Measurements from ENCODE around the gene RFX2. TPM values are rescaled to one million over a fixed set of nuclear protein-coding genes. Genes with fewer than 3 reads are reported as not detected.

Gene RFX2
- total RNA-seq = 10 to 100 TPM in 1 of 3 donors, 1 to 10 TPM in 2; 6.1 to 16.2 (median 9.2) TPM

DNA sequence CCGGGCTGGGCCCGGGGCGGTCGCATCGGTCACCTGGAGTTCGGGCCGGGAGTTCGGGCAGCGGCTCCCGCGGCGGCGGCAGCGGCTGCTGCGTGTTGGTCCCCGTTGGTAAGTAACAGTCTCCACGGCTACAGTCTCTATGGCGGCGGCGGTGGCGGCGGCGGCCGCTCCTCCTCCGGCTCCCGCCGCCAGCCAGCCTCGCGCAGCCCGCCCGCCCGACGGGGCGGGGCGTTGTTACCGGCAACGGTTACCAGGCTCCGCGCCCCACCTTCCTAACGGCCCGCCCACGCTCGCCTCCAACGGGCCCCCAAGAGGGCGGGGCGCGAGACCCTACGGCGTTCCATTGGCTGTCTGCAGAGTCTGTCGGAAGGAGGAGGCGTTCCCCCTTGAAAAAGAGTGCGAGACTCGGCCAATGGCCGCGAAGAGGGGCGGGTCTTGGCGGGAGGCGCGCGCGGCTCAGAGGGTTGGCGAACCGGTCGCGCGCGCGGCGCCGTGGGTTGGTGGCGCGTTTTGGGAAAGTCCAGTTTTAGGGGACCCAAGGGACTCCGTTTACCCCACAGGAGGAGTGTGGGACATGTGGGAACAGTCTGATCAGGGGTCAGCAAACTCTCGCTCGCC, at the start of gene RFX2:
Gene RFX2 (minus strand): TSS at position 141 of the 618 bp plus-strand sequence. CDS start 63,004 bp downstream, outside the sequence.
- intact Hi-C loops (cut with DNase I; ENCODE audit: low total_unique reads) = loop anchor here (5.0 kb wide), 1 partner anchor 48 kb away; no protein-coding TSS in a partner anchor
- H3K36me3 ChIP-seq = no peaks in the 10 kb centered on the region
- TF ChIP-seq, protein P1, sequence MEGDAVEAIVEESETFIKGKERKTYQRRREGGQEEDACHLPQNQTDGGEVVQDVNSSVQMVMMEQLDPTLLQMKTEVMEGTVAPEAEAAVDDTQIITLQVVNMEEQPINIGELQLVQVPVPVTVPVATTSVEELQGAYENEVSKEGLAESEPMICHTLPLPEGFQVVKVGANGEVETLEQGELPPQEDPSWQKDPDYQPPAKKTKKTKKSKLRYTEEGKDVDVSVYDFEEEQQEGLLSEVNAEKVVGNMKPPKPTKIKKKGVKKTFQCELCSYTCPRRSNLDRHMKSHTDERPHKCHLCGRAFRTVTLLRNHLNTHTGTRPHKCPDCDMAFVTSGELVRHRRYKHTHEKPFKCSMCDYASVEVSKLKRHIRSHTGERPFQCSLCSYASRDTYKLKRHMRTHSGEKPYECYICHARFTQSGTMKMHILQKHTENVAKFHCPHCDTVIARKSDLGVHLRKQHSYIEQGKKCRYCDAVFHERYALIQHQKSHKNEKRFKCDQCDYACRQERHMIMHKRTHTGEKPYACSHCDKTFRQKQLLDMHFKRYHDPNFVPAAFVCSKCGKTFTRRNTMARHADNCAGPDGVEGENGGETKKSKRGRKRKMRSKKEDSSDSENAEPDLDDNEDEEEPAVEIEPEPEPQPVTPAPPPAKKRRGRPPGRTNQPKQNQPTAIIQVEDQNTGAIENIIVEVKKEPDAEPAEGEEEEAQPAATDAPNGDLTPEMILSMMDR (IDR thresholded peaks at IDR 0.05) = no peak
- peak; percentile 55 for TF ChIP-seq POLR2A (IDR thresholded peaks at IDR 0.05)
- peak in 2 of 3 donors; percentile 57 to 89 for TF ChIP-seq POLR2AphosphoS5 (IDR thresholded peaks at IDR 0.05)
- no peaks in the 10 kb centered on the region for H3K27me3 ChIP-seq
- H3K4me3 ChIP-seq = peak within 1 kb of the TSS; percentile 78
- no peaks in the 10 kb centered on the region for H3K9me3 ChIP-seq
- peak; percentile 99 to 100 for DNase-seq (ENCODE audit: low spot score in 2 of 2)
- peak within 1 kb of the TSS; percentile 83 to 87 for H3K27ac ChIP-seq
- peaks cover 0 to 9% of the 10 kb centered on the region in 2 donors for H3K4me1 ChIP-seq

DNA sequence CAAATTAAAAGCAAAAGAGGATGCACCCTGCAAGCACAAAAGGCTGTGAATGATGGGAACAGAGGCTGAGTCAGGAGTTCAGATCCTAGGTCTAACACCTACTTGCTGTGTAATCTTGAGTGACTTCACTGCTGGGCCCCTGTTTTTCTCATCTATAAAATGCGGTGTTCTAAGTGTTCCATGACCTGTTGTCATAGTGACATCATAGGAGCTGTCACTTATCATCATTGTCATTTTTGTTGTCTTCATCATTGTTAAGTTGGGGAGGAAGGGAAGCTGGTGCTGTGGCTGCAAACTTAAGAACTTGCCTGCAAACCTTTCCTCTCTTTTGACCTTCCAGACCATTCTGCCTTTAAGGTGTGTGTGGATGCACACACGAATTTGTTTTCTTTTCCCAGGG, 45.7 kb upstream of the RFX2 start:
- DNase-seq (ENCODE audit: low spot score in 2 of 2) = no peak
- no peaks in the 10 kb centered on the region for H3K36me3 ChIP-seq
- no peaks in the 10 kb centered on the region for H3K27me3 ChIP-seq
- intact Hi-C loops (cut with DNase I; ENCODE audit: low total_unique reads) = no loop called here
- no peak overlapping the region for H3K4me3 ChIP-seq
- TF ChIP-seq POLR2A (IDR thresholded peaks at IDR 0.05) = no peak
- no peak for TF ChIP-seq POLR2AphosphoS5 (IDR thresholded peaks at IDR 0.05)
- TF ChIP-seq, protein P1 (IDR thresholded peaks at IDR 0.05) = no peak
- H3K9me3 ChIP-seq = peaks cover 0 to 15% of the 10 kb centered on the region in 2 donors
- H3K4me1 ChIP-seq = no peaks in the 10 kb centered on the region
- H3K27ac ChIP-seq = no peak overlapping the region

DNA sequence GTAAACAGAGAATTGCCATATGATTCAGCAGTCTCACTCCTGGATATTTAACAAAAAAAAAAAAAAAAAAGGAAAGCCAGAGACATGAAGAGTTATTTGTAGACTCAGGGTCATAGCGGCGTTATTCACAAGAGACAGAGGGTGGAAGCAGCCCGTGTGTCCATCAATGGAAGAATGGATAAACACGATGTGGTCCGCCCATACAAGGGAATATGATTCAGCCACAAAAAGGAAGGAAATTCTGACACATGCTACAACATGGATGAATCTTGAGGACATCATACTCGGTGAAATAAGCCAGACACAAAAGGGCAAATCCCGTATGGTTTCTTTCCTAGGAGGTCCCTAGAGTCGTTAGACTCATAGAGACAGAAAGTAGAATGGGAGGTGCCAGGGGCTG, 40.0 kb upstream of the RFX2 start:
- no peak for DNase-seq (ENCODE audit: low spot score in 2 of 2)
- H3K27ac ChIP-seq = no peak overlapping the region
- H3K4me3 ChIP-seq = no peak overlapping the region
- H3K9me3 ChIP-seq = peaks cover 0 to 5% of the 10 kb centered on the region in 2 donors
- H3K36me3 ChIP-seq = no peaks in the 10 kb centered on the region
- no peaks in the 10 kb centered on the region for H3K27me3 ChIP-seq
- intact Hi-C loops (cut with DNase I; ENCODE audit: low total_unique reads) = no loop called here
- no peaks in the 10 kb centered on the region for H3K4me1 ChIP-seq
- no peak for TF ChIP-seq POLR2A (IDR thresholded peaks at IDR 0.05)
- no peak for TF ChIP-seq POLR2AphosphoS5 (IDR thresholded peaks at IDR 0.05)
- TF ChIP-seq, protein P1 (IDR thresholded peaks at IDR 0.05) = no peak

DNA sequence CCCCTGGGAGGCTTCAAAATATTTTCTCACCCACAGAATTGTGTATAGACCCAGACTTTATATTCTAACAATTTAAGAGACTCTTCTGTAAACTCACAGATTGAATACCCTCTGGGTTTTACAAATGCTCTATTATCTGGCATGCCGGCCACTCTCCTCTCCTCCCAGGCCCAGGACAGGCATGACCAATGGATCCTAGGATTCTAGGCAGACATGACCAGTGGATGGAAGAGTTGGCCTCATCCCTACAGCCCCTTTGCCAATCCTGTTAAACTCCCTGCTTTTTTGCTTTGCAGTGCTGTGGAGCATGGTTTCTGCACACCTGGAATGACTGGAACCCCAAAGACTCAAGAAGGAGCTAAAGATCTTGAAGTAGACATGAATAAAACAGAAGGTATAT, 30.9 kb upstream of the RFX2 start:
- Histone ChIP-seq H3K9me3 (no peaks in the 10 kb centered on the region), H3K27me3 (no peaks in the 10 kb centered on the region), H3K27ac (no peak overlapping the region), H3K4me3 (no peak overlapping the region), H3K36me3 (no peaks in the 10 kb centered on the region), H3K4me1 (no peaks in the 10 kb centered on the region)
- intact Hi-C loops (cut with DNase I; ENCODE audit: low total_unique reads) = no loop called here
- TF ChIP-seq POLR2A (IDR thresholded peaks at IDR 0.05) = no peak
- TF ChIP-seq, protein P1 (IDR thresholded peaks at IDR 0.05) = no peak
- no peak for TF ChIP-seq POLR2AphosphoS5 (IDR thresholded peaks at IDR 0.05)
- DNase-seq (ENCODE audit: low spot score in 2 of 2) = no peak

DNA sequence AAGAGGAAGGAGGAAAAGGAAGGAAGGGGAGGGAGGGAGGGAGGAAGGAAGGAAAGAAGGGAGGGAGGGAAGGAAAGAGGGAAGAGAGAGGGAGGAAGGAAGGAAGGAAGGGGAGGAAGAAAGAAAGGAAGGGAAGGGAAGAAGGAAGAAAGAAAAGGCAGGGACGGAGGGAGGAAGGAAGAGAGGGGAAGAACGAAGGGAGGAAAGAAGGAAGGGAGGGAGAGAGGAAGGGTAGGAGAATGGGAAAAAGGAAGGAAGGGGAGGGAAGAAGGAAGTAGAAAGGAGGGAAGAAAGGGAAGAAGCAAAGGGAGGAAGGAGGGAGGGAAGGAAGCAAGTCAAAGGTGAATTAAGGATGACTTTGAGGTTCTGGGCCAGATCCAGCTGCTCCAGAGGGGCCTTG, 28.2 kb upstream of the RFX2 start:
- H3K27me3 ChIP-seq = no peaks in the 10 kb centered on the region
- intact Hi-C loops (cut with DNase I; ENCODE audit: low total_unique reads) = loop anchor here (10.0 kb wide), 2 partner anchors 94 to 904 kb away; no protein-coding TSS in a partner anchor
- no peaks in the 10 kb centered on the region for H3K9me3 ChIP-seq
- no peaks in the 10 kb centered on the region for H3K36me3 ChIP-seq
- TF ChIP-seq, protein P1 (IDR thresholded peaks at IDR 0.05) = no peak
- TF ChIP-seq POLR2A (IDR thresholded peaks at IDR 0.05) (no peak), POLR2AphosphoS5 (IDR thresholded peaks at IDR 0.05) (no peak)
- H3K27ac ChIP-seq = no peak overlapping the region
- H3K4me3 ChIP-seq = no peak overlapping the region
- no peaks in the 10 kb centered on the region for H3K4me1 ChIP-seq
- no peak for DNase-seq (ENCODE audit: low spot score in 2 of 2)

Measured in breast epithelium (tissue), 4 donors.